SK-N-SH treated with all-trans-retinoic acid at 6 μM for 48 hours (cell line): ENCODE measurements around the gene LEP.

Experiments used
- ATAC-seq: fragments of 200-7000 bp; cut with Tn5 transposase; 3 replicates; pipeline ENCODE4 v1.9.1; 2020; ENCODE audit warnings: mild to moderate bottlenecking, moderate library complexity
- ARNTL ChIP-seq: fragments of 450-650 bp; formaldehyde crosslinking; IDR thresholded peaks from 2 replicates; pipeline ENCODE4 v1.5.0; 2020; ENCODE audit warnings: low read depth, mild to moderate bottlenecking, moderate library complexity, borderline replicate concordance
- BACH2 ChIP-seq: fragments of 250-450 bp; sonication (Bioruptor Pico); IDR thresholded peaks from 2 replicates; pipeline ENCODE4 v1.9.0; 2021; ENCODE audit warnings: mild to moderate bottlenecking, borderline replicate concordance
- CREB5 ChIP-seq: fragments of 250-450 bp; sonication (Bioruptor Pico); IDR thresholded peaks from 2 replicates; pipeline ENCODE4 v1.5.1; 2020; ENCODE audit warnings: low read depth, mild to moderate bottlenecking, moderate library complexity
- CSDC2 ChIP-seq: fragments of 250-450 bp; sonication (Bioruptor Pico); IDR thresholded peaks from 2 replicates; pipeline ENCODE4 v1.5.0; 2020; ENCODE audit warnings: mild to moderate bottlenecking, moderate library complexity
- ESRRG ChIP-seq: fragments of 250-450 bp; sonication (Bioruptor Pico); IDR thresholded peaks from 2 replicates; pipeline ENCODE4 v1.6.1; 2021; ENCODE audit warnings: mild to moderate bottlenecking
- GLIS3 ChIP-seq: fragments of 250-450 bp; sonication (Bioruptor Pico); IDR thresholded peaks from 2 replicates; pipeline ENCODE4 v1.5.0; 2020; ENCODE audit warnings: mild to moderate bottlenecking, moderate library complexity
- ISL1 ChIP-seq: fragments of 250-450 bp; sonication (Bioruptor Pico); IDR thresholded peaks from 2 replicates; pipeline ENCODE4 v2.1.2; 2022; ENCODE audit warnings: mild to moderate bottlenecking, moderate library complexity
- OSR1 ChIP-seq: fragments of 250-450 bp; sonication (Bioruptor Pico); IDR thresholded peaks from 2 replicates; pipeline ENCODE4 v1.8.0; 2022; ENCODE audit warnings: moderate library complexity, mild to moderate bottlenecking, inconsistent platforms
- PATZ1 ChIP-seq: fragments of 250-450 bp; sonication (Bioruptor Pico); IDR thresholded peaks from 2 replicates; pipeline ENCODE4 v1.8.0; 2020; ENCODE audit warnings: mild to moderate bottlenecking, moderate library complexity, borderline replicate concordance
- PPARA ChIP-seq: fragments of 250-450 bp; sonication (Bioruptor Pico); IDR thresholded peaks from 2 replicates; pipeline ENCODE4 v1.5.0; 2020; ENCODE audit warnings: mild to moderate bottlenecking, borderline replicate concordance
- TCF4 ChIP-seq: fragments of 250-450 bp; sonication (Bioruptor Pico); IDR thresholded peaks from 2 replicates; pipeline ENCODE4 v1.8.0; 2021; ENCODE audit warnings: mild to moderate bottlenecking, moderate library complexity, borderline replicate concordance
- TOX ChIP-seq: fragments of 250-450 bp; sonication (Bioruptor Pico); IDR thresholded peaks from 2 replicates; pipeline ENCODE4 v1.8.0; 2021; ENCODE audit warnings: mild to moderate bottlenecking, moderate library complexity, borderline replicate concordance
- ZC3H10 ChIP-seq: fragments of 250-450 bp; sonication (Bioruptor Pico); IDR thresholded peaks from 2 replicates; pipeline ENCODE4 v1.5.1; 2021; ENCODE audit warnings: mild to moderate bottlenecking, moderate library complexity
- ZFP30 ChIP-seq: fragments of 450-650 bp; formaldehyde crosslinking; IDR thresholded peaks from 2 replicates; pipeline ENCODE4 v1.5.0; 2022; ENCODE audit warnings: mild to moderate bottlenecking, moderate library complexity
- ZNF565 ChIP-seq: fragments of 450-650 bp; formaldehyde crosslinking; conservative IDR thresholded peaks from 2 replicates; pipeline ENCODE4 v1.5.0; 2020; ENCODE audit warnings: low read depth, mild to moderate bottlenecking, moderate library complexity
- ZNF70 ChIP-seq: fragments of 450-650 bp; formaldehyde crosslinking; IDR thresholded peaks from 2 replicates; pipeline ENCODE4 v1.5.0; 2020; ENCODE audit warnings: mild to moderate bottlenecking, moderate library complexity
- ZNF8 ChIP-seq: fragments of 450-650 bp; formaldehyde crosslinking; IDR thresholded peaks from 2 replicates; pipeline ENCODE4 v1.5.0; 2020; ENCODE audit warnings: mild to moderate bottlenecking, moderate library complexity
- TF ChIP-seq, protein P1 (sequence below): fragments of 250-450 bp; sonication (Bioruptor Pico); IDR thresholded peaks from 2 replicates; pipeline ENCODE4 v1.8.0; 2021; ENCODE audit warnings: low read depth, mild to moderate bottlenecking, moderate library complexity, borderline replicate concordance
- TF ChIP-seq, protein P2 (sequence below): fragments of 250-450 bp; sonication (Bioruptor Pico); IDR thresholded peaks from 2 replicates; pipeline ENCODE4 v1.5.0; 2020; ENCODE audit warnings: mild to moderate bottlenecking, moderate library complexity
- TF ChIP-seq, protein P3 (sequence below): fragments of 250-450 bp; sonication (Bioruptor Pico); IDR thresholded peaks from 2 replicates; pipeline ENCODE4 v1.5.1; 2021; ENCODE audit warnings: mild to moderate bottlenecking, moderate library complexity

LEP gene

GRCh38 chr7:128233471-128233870 lies 7.6 kb upstream of the LEP start (continued):
- TF ChIP-seq, protein P1, sequence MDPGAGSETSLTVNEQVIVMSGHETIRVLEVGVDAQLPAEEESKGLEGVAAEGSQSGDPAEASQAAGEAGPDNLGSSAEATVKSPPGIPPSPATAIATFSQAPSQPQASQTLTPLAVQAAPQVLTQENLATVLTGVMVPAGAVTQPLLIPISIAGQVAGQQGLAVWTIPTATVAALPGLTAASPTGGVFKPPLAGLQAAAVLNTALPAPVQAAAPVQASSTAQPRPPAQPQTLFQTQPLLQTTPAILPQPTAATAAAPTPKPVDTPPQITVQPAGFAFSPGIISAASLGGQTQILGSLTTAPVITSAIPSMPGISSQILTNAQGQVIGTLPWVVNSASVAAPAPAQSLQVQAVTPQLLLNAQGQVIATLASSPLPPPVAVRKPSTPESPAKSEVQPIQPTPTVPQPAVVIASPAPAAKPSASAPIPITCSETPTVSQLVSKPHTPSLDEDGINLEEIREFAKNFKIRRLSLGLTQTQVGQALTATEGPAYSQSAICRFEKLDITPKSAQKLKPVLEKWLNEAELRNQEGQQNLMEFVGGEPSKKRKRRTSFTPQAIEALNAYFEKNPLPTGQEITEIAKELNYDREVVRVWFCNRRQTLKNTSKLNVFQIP, result no peak
- TF ChIP-seq PPARA (CRISPR knock-in tag), result no peak
- no peak for TF ChIP-seq ZNF565
- TF ChIP-seq, protein P2, sequence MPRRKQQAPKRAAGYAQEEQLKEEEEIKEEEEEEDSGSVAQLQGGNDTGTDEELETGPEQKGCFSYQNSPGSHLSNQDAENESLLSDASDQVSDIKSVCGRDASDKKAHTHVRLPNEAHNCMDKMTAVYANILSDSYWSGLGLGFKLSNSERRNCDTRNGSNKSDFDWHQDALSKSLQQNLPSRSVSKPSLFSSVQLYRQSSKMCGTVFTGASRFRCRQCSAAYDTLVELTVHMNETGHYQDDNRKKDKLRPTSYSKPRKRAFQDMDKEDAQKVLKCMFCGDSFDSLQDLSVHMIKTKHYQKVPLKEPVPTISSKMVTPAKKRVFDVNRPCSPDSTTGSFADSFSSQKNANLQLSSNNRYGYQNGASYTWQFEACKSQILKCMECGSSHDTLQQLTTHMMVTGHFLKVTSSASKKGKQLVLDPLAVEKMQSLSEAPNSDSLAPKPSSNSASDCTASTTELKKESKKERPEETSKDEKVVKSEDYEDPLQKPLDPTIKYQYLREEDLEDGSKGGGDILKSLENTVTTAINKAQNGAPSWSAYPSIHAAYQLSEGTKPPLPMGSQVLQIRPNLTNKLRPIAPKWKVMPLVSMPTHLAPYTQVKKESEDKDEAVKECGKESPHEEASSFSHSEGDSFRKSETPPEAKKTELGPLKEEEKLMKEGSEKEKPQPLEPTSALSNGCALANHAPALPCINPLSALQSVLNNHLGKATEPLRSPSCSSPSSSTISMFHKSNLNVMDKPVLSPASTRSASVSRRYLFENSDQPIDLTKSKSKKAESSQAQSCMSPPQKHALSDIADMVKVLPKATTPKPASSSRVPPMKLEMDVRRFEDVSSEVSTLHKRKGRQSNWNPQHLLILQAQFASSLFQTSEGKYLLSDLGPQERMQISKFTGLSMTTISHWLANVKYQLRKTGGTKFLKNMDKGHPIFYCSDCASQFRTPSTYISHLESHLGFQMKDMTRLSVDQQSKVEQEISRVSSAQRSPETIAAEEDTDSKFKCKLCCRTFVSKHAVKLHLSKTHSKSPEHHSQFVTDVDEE (CRISPR knock-in tag), result no peak
- TF ChIP-seq CREB5, result no peak
- no peak for TF ChIP-seq ESRRG
- TF ChIP-seq ZFP30 (CRISPR knock-in tag), result no peak
- TF ChIP-seq, all 23 proteins: peak for 0

GRCh38 chr7:128234476-128235026 lies 6.5 kb upstream of the LEP start:
- no peak for ATAC-seq
- no peak for TF ChIP-seq TOX (CRISPR knock-in tag)
- no peak for TF ChIP-seq ARNTL (CRISPR knock-in tag)
- TF ChIP-seq ZNF8 (CRISPR knock-in tag), result no peak
- TF ChIP-seq PPARA (CRISPR knock-in tag), result no peak
- TF ChIP-seq PATZ1 (CRISPR knock-in tag), result no peak
- TF ChIP-seq TCF4 (CRISPR knock-in tag), result no peak
- TF ChIP-seq, protein P1, result no peak
- TF ChIP-seq ZNF565, result no peak
- no peak for TF ChIP-seq ISL1 (CRISPR knock-in tag)
- TF ChIP-seq CREB5, result no peak
- TF ChIP-seq ZC3H10, result no peak
- no peak for TF ChIP-seq OSR1
- TF ChIP-seq ESRRG, result no peak
- TF ChIP-seq BACH2 (CRISPR knock-in tag), result no peak

- ATAC-seq, result no peak
- TF ChIP-seq ARNTL (CRISPR knock-in tag), result no peak
- no peak for TF ChIP-seq PATZ1 (CRISPR knock-in tag)
- no peak for TF ChIP-seq ESRRG
- TF ChIP-seq ZNF70 (CRISPR knock-in tag), result no peak
- TF ChIP-seq, protein P3, sequence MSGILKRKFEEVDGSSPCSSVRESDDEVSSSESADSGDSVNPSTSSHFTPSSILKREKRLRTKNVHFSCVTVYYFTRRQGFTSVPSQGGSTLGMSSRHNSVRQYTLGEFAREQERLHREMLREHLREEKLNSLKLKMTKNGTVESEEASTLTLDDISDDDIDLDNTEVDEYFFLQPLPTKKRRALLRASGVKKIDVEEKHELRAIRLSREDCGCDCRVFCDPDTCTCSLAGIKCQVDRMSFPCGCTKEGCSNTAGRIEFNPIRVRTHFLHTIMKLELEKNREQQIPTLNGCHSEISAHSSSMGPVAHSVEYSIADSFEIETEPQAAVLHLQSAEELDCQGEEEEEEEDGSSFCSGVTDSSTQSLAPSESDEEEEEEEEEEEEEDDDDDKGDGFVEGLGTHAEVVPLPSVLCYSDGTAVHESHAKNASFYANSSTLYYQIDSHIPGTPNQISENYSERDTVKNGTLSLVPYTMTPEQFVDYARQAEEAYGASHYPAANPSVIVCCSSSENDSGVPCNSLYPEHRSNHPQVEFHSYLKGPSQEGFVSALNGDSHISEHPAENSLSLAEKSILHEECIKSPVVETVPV (CRISPR knock-in tag), result no peak
- TF ChIP-seq CSDC2, result no peak
- no peak for TF ChIP-seq GLIS3 (CRISPR knock-in tag)
Observed at GRCh38 chr7:128235471-128235870, 5.6 kb upstream of the LEP start.
